NCI-H446 (cell line): ENCODE measurements around the gene DRAP1.

Source experiments
- DNase-seq, 2 experiments: peaks; one replicate each; lab custom pipeline; 2025; lab: John Stamatoyannopoulos, UW

Gene DRAP1

GRCh38 chr11:65961267-65962140 lies 42.3 kb downstream of the DRAP1 start, which contains the start of gene SART1:
Gene SART1 (plus strand): TSS chr11:65961734. CDS start chr11:65961781, 47 bp downstream.
- peak; percentile 97 to 99 for DNase-seq

GRCh38 chr11:65962141-65962564 lies 42.9 kb downstream of the DRAP1 start:
- no peak for DNase-seq

GRCh38 chr11:65964906-65965305 lies 45.7 kb downstream of the DRAP1 start:
- DNase-seq: no peak

- no peak for DNase-seq
Observed at GRCh38 chr11:65965986-65966762, 46.9 kb downstream of the DRAP1 start.

GRCh38 chr11:65967329-65967934 lies 48.2 kb downstream of the DRAP1 start:
- no peak for DNase-seq

- no peak for DNase-seq
Observed at GRCh38 chr11:65968600-65969482, 49.6 kb downstream of the DRAP1 start.
